GM19438 (cell line): ENCODE data around the gene COL12A1.

Experiments
- ATAC-seq: cut with Tn5 transposase; IDR thresholded peaks from one replicate; pipeline ENCODE4 v1.9.1; 2021; ENCODE audit warnings: low read depth; ENCODE audit not compliant: unreplicated experiment

Gene COL12A1

GRCh38 chr6:75183099-75183541 is 22.7 kb downstream of the COL12A1 start:
- no peak for ATAC-seq

- no peak for ATAC-seq
Measured at GRCh38 chr6:75180864-75181263, 25.0 kb downstream of the COL12A1 start.

- ATAC-seq: no peak
Measured at GRCh38 chr6:75178757-75179156, 27.1 kb downstream of the COL12A1 start.

- ATAC-seq: no peak
Measured at GRCh38 chr6:75176076-75176582, 29.7 kb downstream of the COL12A1 start.

GRCh38 chr6:75171986-75172385 is 33.9 kb downstream of the COL12A1 start:
- no peak for ATAC-seq

GRCh38 chr6:75171567-75171966 is 34.3 kb downstream of the COL12A1 start:
- ATAC-seq: no peak

- ATAC-seq: no peak
Measured at GRCh38 chr6:75170691-75171560, 34.9 kb downstream of the COL12A1 start.

- no peak for ATAC-seq
Measured at GRCh38 chr6:75169689-75170586, 35.9 kb downstream of the COL12A1 start.

GRCh38 chr6:75167851-75168250 is 38.0 kb downstream of the COL12A1 start:
- ATAC-seq: no peak

- ATAC-seq: no peak
Measured at GRCh38 chr6:75167325-75167724, 38.5 kb downstream of the COL12A1 start.

GRCh38 chr6:75166773-75167172 is 39.1 kb downstream of the COL12A1 start:
- no peak for ATAC-seq

GRCh38 chr6:75166236-75166635 is 39.6 kb downstream of the COL12A1 start:
- no peak for ATAC-seq

- ATAC-seq: no peak
Measured at GRCh38 chr6:75158176-75158575, 47.7 kb downstream of the COL12A1 start.

GRCh38 chr6:75157336-75157735 is 48.5 kb downstream of the COL12A1 start:
- ATAC-seq: no peak

GRCh38 chr6:75156186-75156878 is 49.5 kb downstream of the COL12A1 start:
- no peak for ATAC-seq

- ATAC-seq: no peak
Measured at GRCh38 chr6:75155631-75156030, 50.2 kb downstream of the COL12A1 start.

- no peak for ATAC-seq
Measured at GRCh38 chr6:75154973-75155372, 50.9 kb downstream of the COL12A1 start.

- ATAC-seq: no peak
Measured at GRCh38 chr6:75150685-75151412, 55.0 kb downstream of the COL12A1 start.

- no peak for ATAC-seq
Measured at GRCh38 chr6:75149696-75150095, 56.2 kb downstream of the COL12A1 start.

- ATAC-seq: no peak
Measured at GRCh38 chr6:75149240-75149639, 56.6 kb downstream of the COL12A1 start.
